HCT116 (cell line): ENCODE data around the gene PGA4. TPM values are rescaled to one million over a fixed set of nuclear protein-coding genes. Genes with fewer than 3 reads are reported as not detected.

ENCODE experiments used
- ATAC-seq: fragments of 200-7000 bp; cut with Tn5 transposase; 2 replicates; pipeline ENCODE4 v1.9.1; 2020; ENCODE audit warnings: mild to moderate bottlenecking, moderate library complexity
- BruUV-seq: library from RNA; stranded (reverse); fragments of 400-500 nt; replicated peaks from 2 replicates; lab custom pipeline; 2021; lab: Mats Ljungman, UMichigan
- CTCF ChIA-PET: fragments of 300-600 bp; sonication (Branson Sonifier 250); formaldehyde crosslinking; loops from one replicate; lab custom pipeline; 2021; ENCODE audit warnings: antibody characterized with exemption; lab: Charles Lee
- POLR2A ChIA-PET: fragments of 300-600, 350-600 bp; sonication (Branson Sonifier 250); formaldehyde crosslinking; loops from one replicate; lab custom pipeline; 2021; ENCODE audit warnings: antibody characterized with exemption; lab: Charles Lee
- RAD21 ChIA-PET, 2 experiments: fragments of 300-600 bp; sonication (Branson Sonifier 250); formaldehyde crosslinking; loops; one replicate each; lab custom pipeline; 2023; ENCODE audit warnings: low total read pairs in 2 of 2; ENCODE audit not compliant: uncharacterized antibody in 2 of 2, unreplicated experiment in 2 of 2, low non-redundant PET in 1 of 2; lab: Charles Lee
- DNase-seq: peaks from one replicate; pipeline ENCODE4 v3.0.0-alpha.2; 2010; ENCODE audit warnings: low read depth, low spot score
- H2AFZ ChIP-seq: fragments of 200-600 bp; shearing (Covaris generic), sonication (generic); 2 replicates; pipeline ENCODE4 v1.6.1; 2017; ENCODE audit warnings: low read depth, mixed run types, mixed read lengths, antibody characterized with exemption, low read length; ENCODE audit not compliant: poor library complexity, severe bottlenecking
- H3K27ac ChIP-seq: 2 replicates; pipeline ENCODE4 v1.5.1; 2012; ENCODE audit warnings: low read depth, low read length
- H3K27me3 ChIP-seq: fragments of 200-600 bp; sonication (generic); 2 replicates; pipeline ENCODE4 v1.6.1; 2016; ENCODE audit warnings: mixed run types, low read length, mixed read lengths; ENCODE audit not compliant: insufficient read depth
- H3K36me3 ChIP-seq, 2 experiments: fragments of 200-500 bp in 1 of 2; fragments of 200-600 bp in 1 of 2; sonication (Bioruptor generic) in 1 of 2; sonication (generic) in 1 of 2; 2 replicates each; pipeline versions ENCODE4 v1.5.1 to v1.6.1; 2014 to 2016; ENCODE audit warnings: low read length in 2 of 2, inconsistent platforms in 1 of 2, mixed read lengths in 1 of 2, mixed run types in 1 of 2; ENCODE audit not compliant: insufficient read depth in 2 of 2, control insufficient read depth in 1 of 2
- H3K4me1 ChIP-seq, 2 experiments: fragments of 200-600 bp in 1 of 2; sonication (generic) in 1 of 2; 2 replicates each; pipeline versions ENCODE4 v1.5.1 to v1.6.1; 2012 to 2017; ENCODE audit warnings: low read length in 2 of 2, inconsistent platforms in 1 of 2, mild to moderate bottlenecking in 1 of 2, mixed read lengths in 1 of 2, mixed run types in 1 of 2, moderate library complexity in 1 of 2; ENCODE audit not compliant: insufficient read depth in 2 of 2, control insufficient read depth in 1 of 2
- H3K4me2 ChIP-seq: fragments of 200-600 bp; sonication (generic); 2 replicates; pipeline ENCODE4 v1.6.1; 2017; ENCODE audit warnings: mixed run types, low read length, mixed read lengths
- H3K4me3 ChIP-seq, 2 experiments: fragments of 200-600 bp in 1 of 2; sonication (generic) in 1 of 2; replicated peaks in 1 of 2; 2 replicates each; pipeline ENCODE4 v1.5.1; 2011 to 2016; ENCODE audit warnings: low read length in 2 of 2, control low read depth in 1 of 2, low read depth in 1 of 2, mild to moderate bottlenecking in 1 of 2, mixed read lengths in 1 of 2, mixed run types in 1 of 2
- H3K79me2 ChIP-seq: fragments of 200-600 bp; sonication (generic); 2 replicates; pipeline ENCODE4 v1.6.1; 2017; ENCODE audit warnings: mild to moderate bottlenecking, mixed run types, low read length, moderate library complexity, mixed read lengths; ENCODE audit not compliant: insufficient read depth
- H3K9ac ChIP-seq: fragments of 200-600 bp; sonication (generic); 2 replicates; pipeline ENCODE4 v1.6.1; 2016; ENCODE audit warnings: low read length, mixed read lengths
- H3K9me2 ChIP-seq: fragments of 200-600 bp; sonication (generic), shearing (Covaris generic); 2 replicates; pipeline ENCODE4 v1.6.1; 2017; ENCODE audit warnings: mixed run types, mild to moderate bottlenecking, moderate library complexity; ENCODE audit not compliant: insufficient read depth
- H3K9me3 ChIP-seq, 2 experiments: fragments of 200-500 bp in 1 of 2; fragments of 200-600 bp in 1 of 2; sonication (Bioruptor generic) in 1 of 2; sonication (generic) in 1 of 2; 2 replicates each; pipeline ENCODE4 v1.6.1; 2014 to 2017; ENCODE audit warnings: low read length in 2 of 2, mixed read lengths in 2 of 2, inconsistent platforms in 1 of 2, low read depth in 1 of 2, mild to moderate bottlenecking in 1 of 2, mixed run types in 1 of 2, moderate library complexity in 1 of 2; ENCODE audit not compliant: control insufficient read depth in 1 of 2, insufficient read depth in 1 of 2
- H4K20me1 ChIP-seq: fragments of 200-600 bp; sonication (generic), shearing (Covaris generic); 2 replicates; pipeline ENCODE4 v1.6.1; 2017; ENCODE audit warnings: mixed run types, mild to moderate bottlenecking, moderate library complexity; ENCODE audit not compliant: insufficient read depth
- ELF1 ChIP-seq: IDR thresholded peaks from 2 replicates; pipeline ENCODE4 v1.6.1; 2012; ENCODE audit warnings: low read depth, borderline replicate concordance
- EZH2 ChIP-seq: fragments of 200-600 bp; sonication (generic); IDR thresholded peaks from 2 replicates; pipeline ENCODE4 v1.6.1; 2017; ENCODE audit warnings: antibody characterized with exemption, mixed run types
- FOSL1 ChIP-seq: IDR thresholded peaks from 2 replicates; pipeline ENCODE4 v1.6.1; 2012; ENCODE audit warnings: low read depth
- POLR2A ChIP-seq: IDR thresholded peaks from 2 replicates; pipeline ENCODE4 v1.7.0; 2011; ENCODE audit warnings: borderline replicate concordance; ENCODE audit not compliant: insufficient read depth, insufficient read length; ENCODE audit errors: extremely low read depth
- TCF7L2 ChIP-seq: IDR thresholded peaks from 2 replicates; pipeline ENCODE4 v1.7.0; 2011; ENCODE audit warnings: borderline replicate concordance, inconsistent platforms; ENCODE audit not compliant: insufficient read depth, insufficient read length; ENCODE audit errors: extremely low read depth
- ZFX ChIP-seq: fragments of 450-650 bp; IDR thresholded peaks from 2 replicates; pipeline ENCODE4 v1.6.1; 2017
- ZNF274 ChIP-seq: fragments of 200-500 bp; sonication (Bioruptor generic); IDR thresholded peaks from 2 replicates; pipeline ENCODE4 v1.6.1; 2014; ENCODE audit warnings: mild to moderate bottlenecking, low read depth, low read length, inconsistent platforms
- intact Hi-C: fragments of 100-400 bp; cut with micrococcal nuclease; formaldehyde crosslinking; loops from 2 replicates; pipeline ENCODE4 v1.10.0; 2022
- total RNA-seq: library from RNA; stranded (reverse); gene quantifications from one replicate; pipeline ENCODE4 v1.2.1, GENCODE V29; 2021; ENCODE audit not compliant: unreplicated experiment
- TF ChIP-seq, protein P1 (sequence below): IDR thresholded peaks from 2 replicates; pipeline ENCODE4 v1.6.1; 2011; ENCODE audit warnings: mild to moderate bottlenecking, low read length, moderate library complexity; ENCODE audit not compliant: insufficient replicate concordance; ENCODE audit errors: extremely low read depth

PGA4 gene
- total RNA-seq, 1 experiment from 2014 or later: not detected

- H3K4me1 ChIP-seq: no peaks in the 10 kb centered on the region
- ATAC-seq (no peak), DNase-seq (no peak)
- no peak overlapping the region for H3K4me2 ChIP-seq
- no peak overlapping the region for H3K4me3 ChIP-seq
- POLR2A ChIA-PET: no interaction called here
- intact Hi-C loops: no loop called here
- H3K27me3 ChIP-seq: no peaks in the 10 kb centered on the region
- no peaks in the 10 kb centered on the region for H3K9me3 ChIP-seq
- H3K9ac ChIP-seq: no peak overlapping the region
- H3K9me2 ChIP-seq: no peaks in the 10 kb centered on the region
- TF ChIP-seq, protein P1, sequence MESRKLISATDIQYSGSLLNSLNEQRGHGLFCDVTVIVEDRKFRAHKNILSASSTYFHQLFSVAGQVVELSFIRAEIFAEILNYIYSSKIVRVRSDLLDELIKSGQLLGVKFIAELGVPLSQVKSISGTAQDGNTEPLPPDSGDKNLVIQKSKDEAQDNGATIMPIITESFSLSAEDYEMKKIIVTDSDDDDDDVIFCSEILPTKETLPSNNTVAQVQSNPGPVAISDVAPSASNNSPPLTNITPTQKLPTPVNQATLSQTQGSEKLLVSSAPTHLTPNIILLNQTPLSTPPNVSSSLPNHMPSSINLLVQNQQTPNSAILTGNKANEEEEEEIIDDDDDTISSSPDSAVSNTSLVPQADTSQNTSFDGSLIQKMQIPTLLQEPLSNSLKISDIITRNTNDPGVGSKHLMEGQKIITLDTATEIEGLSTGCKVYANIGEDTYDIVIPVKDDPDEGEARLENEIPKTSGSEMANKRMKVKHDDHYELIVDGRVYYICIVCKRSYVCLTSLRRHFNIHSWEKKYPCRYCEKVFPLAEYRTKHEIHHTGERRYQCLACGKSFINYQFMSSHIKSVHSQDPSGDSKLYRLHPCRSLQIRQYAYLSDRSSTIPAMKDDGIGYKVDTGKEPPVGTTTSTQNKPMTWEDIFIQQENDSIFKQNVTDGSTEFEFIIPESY: no peak
- no peak for TF ChIP-seq POLR2A
- H3K36me3 ChIP-seq: no peaks in the 10 kb centered on the region
- no peak overlapping the region for H2AFZ ChIP-seq
- H3K27ac ChIP-seq: no peak overlapping the region
- BruUV-seq: no TSS peak
- no peaks in the 10 kb centered on the region for H4K20me1 ChIP-seq
- CTCF ChIA-PET: no interaction called here
- RAD21 ChIA-PET: no interaction called here
- no peaks in the 10 kb centered on the region for H3K79me2 ChIP-seq
Measured at GRCh38 chr11:61275191-61275590, 53.0 kb downstream of the PGA4 start.

DNA sequence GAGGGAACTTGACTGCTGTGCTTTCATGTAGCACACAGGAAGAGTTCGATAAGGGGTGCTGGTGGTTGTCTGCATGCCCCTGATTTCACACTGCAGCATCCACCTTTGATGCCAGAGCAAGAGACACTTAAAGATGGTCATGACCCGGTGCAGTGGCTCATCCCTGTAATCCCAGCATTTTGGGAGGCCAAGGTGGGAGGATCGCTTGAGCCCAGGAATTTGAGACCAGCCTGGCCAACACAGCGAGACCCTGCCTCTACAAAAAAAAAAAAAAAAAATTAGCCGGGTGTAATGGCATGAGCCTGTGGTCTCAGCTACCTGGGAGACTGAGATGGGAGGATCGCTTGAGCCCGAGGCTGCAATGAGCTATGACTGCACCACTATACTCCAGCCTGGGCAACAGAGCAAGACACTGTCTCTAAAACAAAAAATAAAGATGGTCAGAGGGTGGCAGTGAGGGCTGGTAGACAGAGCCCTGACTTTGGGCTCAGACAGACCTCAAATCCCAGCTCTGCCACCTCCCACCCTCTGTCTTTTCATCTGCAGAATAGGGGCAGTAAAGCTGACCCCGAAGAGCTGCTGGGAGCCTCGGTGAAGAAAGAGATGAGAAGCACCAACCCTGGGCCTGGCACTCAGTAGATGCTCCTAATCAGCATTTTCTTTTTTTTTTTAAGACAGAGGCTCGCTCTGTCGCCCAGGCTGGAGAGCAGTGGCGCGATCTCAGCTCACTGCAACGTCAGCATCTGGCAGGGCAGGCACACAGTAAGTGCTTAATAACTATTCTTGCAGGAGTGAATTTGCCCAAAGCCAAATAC lies 55.2 kb downstream of the PGA4 start:
- no TSS peak for BruUV-seq
- no peaks in the 10 kb centered on the region for H3K27me3 ChIP-seq
- intact Hi-C loops: no loop called here
- no peak overlapping the region for H2AFZ ChIP-seq
- no peaks in the 10 kb centered on the region for H3K9me3 ChIP-seq
- H3K36me3 ChIP-seq: no peaks in the 10 kb centered on the region
- H3K9me2 ChIP-seq: no peaks in the 10 kb centered on the region
- CTCF ChIA-PET: no interaction called here
- no peak overlapping the region for H3K4me2 ChIP-seq
- H3K9ac ChIP-seq: no peak overlapping the region
- ATAC-seq: no peak
- H4K20me1 ChIP-seq: no peaks in the 10 kb centered on the region
- TF ChIP-seq EZH2 (no peak), ZNF274 (no peak), FOSL1 (no peak), ZFX (no peak), TCF7L2 (no peak), ELF1 (no peak)
- TF ChIP-seq, all 23 proteins: peak for 0
- no peak for DNase-seq
- Histone ChIP-seq H3K4me1 (peaks cover 0 to 7% of the 10 kb centered on the region in 2 experiments; a peak in 2 of 4 replicates), H3K27ac (no peak overlapping the region), H3K4me3 (no peak overlapping the region), H3K79me2 (no peaks in the 10 kb centered on the region)
- POLR2A ChIA-PET: no interaction called here
- RAD21 ChIA-PET: no interaction called here
